Spleen (tissue), 11 donors: ENCODE measurements around the gene MRPL37. TPM values are rescaled to one million over a fixed set of nuclear protein-coding genes. Genes with fewer than 3 reads are reported as not detected.

Experiments
- DNase-seq: peaks from one replicate; pipeline ENCODE4 v3.0.0-alpha.2; 2020
- H3K27ac ChIP-seq, 8 donors: fragments of 200-600 bp; sonication (generic) in 7 of 8; 1 replicate in 4 of 8; 2 replicates in 4 of 8; pipeline versions ENCODE4 v1.5.0 to v1.8.0; 2016 to 2021; ENCODE audit warnings: inconsistent platforms in 4 of 8, mild to moderate bottlenecking in 4 of 8, moderate library complexity in 1 of 8
- H3K27me3 ChIP-seq, 7 donors: fragments of 200-600 bp; sonication (generic) in 6 of 7; replicated peaks in 1 of 7; 1 replicate in 4 of 7; 2 replicates in 3 of 7; pipeline versions ENCODE4 v1.5.0 to v1.8.0; 2016 to 2021; ENCODE audit warnings: inconsistent platforms in 3 of 7, mild to moderate bottlenecking in 1 of 7
- H3K36me3 ChIP-seq, 6 donors: fragments of 200-600 bp; sonication (generic) in 5 of 6; 1 replicate in 4 of 6; 2 replicates in 2 of 6; pipeline versions ENCODE4 v1.5.0 to v1.8.0; 2016 to 2021; ENCODE audit warnings: inconsistent platforms in 2 of 6
- H3K4me1 ChIP-seq, 6 donors: fragments of 200-600 bp; sonication (generic) in 5 of 6; 1 replicate in 3 of 6; 2 replicates in 3 of 6; pipeline versions ENCODE4 v1.5.0 to v1.8.0; 2016 to 2021; ENCODE audit warnings: inconsistent platforms in 3 of 6
- H3K4me3 ChIP-seq, 8 donors: fragments of 200-600 bp; sonication (generic) in 7 of 8; 1 replicate in 4 of 8; 2 replicates in 4 of 8; pipeline versions ENCODE4 v1.5.0 to v1.8.0; 2016 to 2021; ENCODE audit warnings: inconsistent platforms in 4 of 8, mild to moderate bottlenecking in 4 of 8, moderate library complexity in 2 of 8
- H3K9me3 ChIP-seq, 8 donors: fragments of 200-600 bp; sonication (generic) in 7 of 8; 1 replicate in 4 of 8; 2 replicates in 4 of 8; pipeline versions ENCODE4 v1.5.0 to v1.8.0; 2016 to 2021; ENCODE audit warnings: inconsistent platforms in 4 of 8
- POLR2A ChIP-seq, 3 donors: fragments of 450-650 bp; IDR thresholded peaks; one replicate each; pipeline ENCODE4 v1.5.1; 2017; ENCODE audit warnings: antibody characterized with exemption in 3 of 3, mild to moderate bottlenecking in 1 of 3
- POLR2AphosphoS5 ChIP-seq, 3 donors: sonication (generic); formaldehyde crosslinking; IDR thresholded peaks; one replicate each; pipeline ENCODE4 v1.5.1; 2017; ENCODE audit warnings: antibody characterized with exemption in 3 of 3
- WGBS, 5 donors: extraction: QIAGEN DNeasy Blood & Tissue Kit in 3 of 5; methylation state at CpG; one replicate each; pipeline versions ENCODE4 v1.1.5 to v1.1.7; 2013 to 2018; 5-methylcytosine and 5-hydroxymethylcytosine counted together
- intact Hi-C: fragments of 100-400 bp; cut with DNase I; formaldehyde crosslinking; loops from one replicate; pipeline ENCODE4 v1.15.0; 2023; ENCODE audit warnings: low total_unique reads
- polyA plus RNA-seq, 3 donors: library from polyadenylated mRNA; stranded (reverse); fragments of 200-250 nt; gene quantifications; one replicate each; pipeline ENCODE4 v1.2.1, GENCODE V29; 2013
- total RNA-seq, 7 donors: library from RNA; depleted of rRNA in 3 of 7; stranded (reverse); fragments of >200 nt in 3 of 7; fragmentation: NEBNext Ultra II Directional in 4 of 7; extraction: Animal tissue kit (Norgen Biotek cat#: 25700) in 4 of 7; gene quantifications; one replicate each; pipeline versions ENCODE4 v1.1.0 to v1.2.1, GENCODE V29; 2016 to 2021
- TF ChIP-seq, protein P1 (sequence below), 11 experiments: fragments of 200-600 bp in 7 of 11; fragments of 450-650 bp in 4 of 11; sonication (generic) in 4 of 11; IDR thresholded peaks in 8 of 11; conservative IDR thresholded peaks in 3 of 11; 1 replicate in 7 of 11; 2 replicates in 4 of 11; pipeline versions ENCODE4 v1.4.0 to v1.8.0; 2016 to 2021; ENCODE audit warnings: antibody characterized with exemption in 11 of 11, inconsistent platforms in 4 of 11, mild to moderate bottlenecking in 1 of 11
- donor health status: healthy with polysubstance abuse.
- donor health status: DM: no; HTN: no; CAD: no; lungs with moderate emphysema.
- donor health status: DM: no; HTN: no; CAD: no.
- donor health status: Bipolar disorder and iron deficiency.
- donor health status: healthy.
- donor health status: DM: no; HTN: no; CAD: no.
- donor health status: DM: yes; HTN: yes; CAD: no.

Gene MRPL37
- total and polyA plus RNA-seq, 10 donors, result 20.4 to 55.9 (median 43.3) TPM

DNA sequence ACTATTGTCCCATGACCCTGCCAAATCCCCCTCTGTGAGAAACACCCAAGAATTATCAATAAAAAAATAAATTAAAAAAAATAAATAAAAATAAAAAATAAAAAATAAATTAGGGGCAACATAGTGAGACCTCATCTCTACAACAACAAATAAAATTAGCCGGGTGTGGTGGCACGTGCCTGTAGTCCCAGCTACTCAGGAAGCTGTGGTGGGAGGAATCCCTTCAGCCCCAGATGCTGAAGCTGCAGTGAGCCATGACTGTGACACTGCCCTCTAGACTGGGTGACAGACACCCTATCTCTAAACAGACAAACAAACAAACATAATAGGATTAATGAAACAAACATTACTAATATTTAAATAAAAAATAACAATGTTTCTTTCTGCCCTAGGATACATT is 34.3 kb downstream of the MRPL37 start:
- WGBS, 5 donors, result 42 to 67% (median 61%) methylated on average over 2 of the region's 2 CpGs
- Histone ChIP-seq H3K4me1 (peaks cover 0 to 22% (median 4%) of the 10 kb centered on the region in 6 donors), H3K36me3 (peaks cover 0 to 48% (median 20%) of the 10 kb centered on the region in 6 donors), H3K9me3 (no peaks in the 10 kb centered on the region), H3K27me3 (no peaks in the 10 kb centered on the region), H3K4me3 (no peak overlapping the region), H3K27ac (no peak overlapping the region)
- intact Hi-C loops, result no loop called here
- DNase-seq, result no peak
- TF ChIP-seq POLR2AphosphoS5 (IDR thresholded peaks at IDR 0.05) (no peak), POLR2A (IDR thresholded peaks at IDR 0.05) (no peak)
- TF ChIP-seq, protein P1, sequence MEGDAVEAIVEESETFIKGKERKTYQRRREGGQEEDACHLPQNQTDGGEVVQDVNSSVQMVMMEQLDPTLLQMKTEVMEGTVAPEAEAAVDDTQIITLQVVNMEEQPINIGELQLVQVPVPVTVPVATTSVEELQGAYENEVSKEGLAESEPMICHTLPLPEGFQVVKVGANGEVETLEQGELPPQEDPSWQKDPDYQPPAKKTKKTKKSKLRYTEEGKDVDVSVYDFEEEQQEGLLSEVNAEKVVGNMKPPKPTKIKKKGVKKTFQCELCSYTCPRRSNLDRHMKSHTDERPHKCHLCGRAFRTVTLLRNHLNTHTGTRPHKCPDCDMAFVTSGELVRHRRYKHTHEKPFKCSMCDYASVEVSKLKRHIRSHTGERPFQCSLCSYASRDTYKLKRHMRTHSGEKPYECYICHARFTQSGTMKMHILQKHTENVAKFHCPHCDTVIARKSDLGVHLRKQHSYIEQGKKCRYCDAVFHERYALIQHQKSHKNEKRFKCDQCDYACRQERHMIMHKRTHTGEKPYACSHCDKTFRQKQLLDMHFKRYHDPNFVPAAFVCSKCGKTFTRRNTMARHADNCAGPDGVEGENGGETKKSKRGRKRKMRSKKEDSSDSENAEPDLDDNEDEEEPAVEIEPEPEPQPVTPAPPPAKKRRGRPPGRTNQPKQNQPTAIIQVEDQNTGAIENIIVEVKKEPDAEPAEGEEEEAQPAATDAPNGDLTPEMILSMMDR (IDR thresholded peaks at IDR 0.05 in 8 of 11, conservative IDR thresholded peaks at IDR 0.05 in 3 of 11), result no peak

GRCh38 chr1:54237586-54237985 is 37.6 kb downstream of the MRPL37 start:
- 89 to 94% (median 91%) methylated on average over 10 of the region's 10 CpGs for WGBS, 5 donors
- DNase-seq, result no peak
- Histone ChIP-seq H3K4me3 (no peak overlapping the region), H3K36me3 (peaks cover 0 to 76% (median 25%) of the 10 kb centered on the region in 6 donors), H3K27ac (no peak overlapping the region), H3K27me3 (no peaks in the 10 kb centered on the region), H3K4me1 (peaks cover 0 to 18% (median 4%) of the 10 kb centered on the region in 6 donors), H3K9me3 (no peaks in the 10 kb centered on the region)
- no peak for TF ChIP-seq POLR2A (IDR thresholded peaks at IDR 0.05)
- TF ChIP-seq, protein P1 (IDR thresholded peaks at IDR 0.05 in 8 of 11, conservative IDR thresholded peaks at IDR 0.05 in 3 of 11), result no peak
- intact Hi-C loops, result no loop called here

DNA sequence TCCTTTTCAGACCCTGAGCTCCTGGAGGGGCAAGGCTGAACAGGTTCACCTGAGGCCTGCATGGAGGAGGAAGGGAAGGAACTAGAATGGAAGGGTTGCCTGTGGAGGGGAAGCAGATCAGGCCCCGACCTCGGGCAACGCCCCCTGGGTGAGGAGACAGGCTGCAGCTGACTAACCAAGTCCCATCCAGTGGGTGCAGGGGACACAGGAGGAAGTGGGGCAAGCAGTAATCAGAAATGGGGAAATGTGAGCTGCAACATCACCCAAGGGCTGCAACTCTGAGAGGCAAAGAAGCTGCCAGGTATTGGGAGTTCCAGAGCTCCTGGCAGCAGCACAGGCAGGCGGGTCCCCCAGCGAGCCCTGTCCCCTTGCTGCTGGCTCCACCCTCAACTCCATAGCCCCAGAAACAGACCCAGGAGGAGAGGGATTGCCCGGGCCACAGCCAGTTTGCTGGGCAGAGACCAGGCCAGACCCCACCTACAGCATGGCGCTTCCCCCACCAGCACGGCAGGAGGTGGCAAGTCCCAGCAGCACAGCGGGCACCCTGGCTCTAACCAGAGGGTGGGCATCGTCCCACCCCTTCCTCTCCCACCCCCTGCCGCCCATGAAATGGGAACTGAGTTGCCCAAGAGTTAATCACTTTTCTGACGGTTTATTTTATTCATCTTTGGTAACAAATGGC is 38.5 kb downstream of the MRPL37 start:
- no peaks in the 10 kb centered on the region for H3K9me3 ChIP-seq
- WGBS, 5 donors, result 50 to 81% (median 57%) methylated on average over 11 to 12 of the region's 12 CpGs
- DNase-seq, result no peak
- TF ChIP-seq POLR2A (IDR thresholded peaks at IDR 0.05) (no peak), POLR2AphosphoS5 (IDR thresholded peaks at IDR 0.05) (no peak)
- TF ChIP-seq, protein P1 (IDR thresholded peaks at IDR 0.05 in 8 of 11, conservative IDR thresholded peaks at IDR 0.05 in 3 of 11), result no peak
- H3K4me1 ChIP-seq, result peaks cover 0 to 18% (median 4%) of the 10 kb centered on the region in 6 donors
- intact Hi-C loops, result no loop called here
- H3K27ac ChIP-seq, result no peak overlapping the region
- H3K4me3 ChIP-seq, result no peak overlapping the region
- H3K36me3 ChIP-seq, result peaks cover 0 to 82% (median 27%) of the 10 kb centered on the region in 6 donors
- no peaks in the 10 kb centered on the region for H3K27me3 ChIP-seq

- Histone ChIP-seq H3K36me3 (peaks cover 0 to 86% (median 27%) of the 10 kb centered on the region in 6 donors), H3K4me3 (no peak overlapping the region), H3K27me3 (no peaks in the 10 kb centered on the region), H3K4me1 (peaks cover 0 to 18% (median 4%) of the 10 kb centered on the region in 6 donors), H3K9me3 (no peaks in the 10 kb centered on the region), H3K27ac (no peak overlapping the region)
- DNase-seq, result no peak
- TF ChIP-seq POLR2A (IDR thresholded peaks at IDR 0.05) (no peak), POLR2AphosphoS5 (IDR thresholded peaks at IDR 0.05) (no peak)
- TF ChIP-seq, protein P1 (IDR thresholded peaks at IDR 0.05 in 8 of 11, conservative IDR thresholded peaks at IDR 0.05 in 3 of 11), result no peak
- 78 to 89% (median 82%) methylated on average over 5 of the region's 5 CpGs for WGBS, 5 donors
- intact Hi-C loops, result no loop called here
These were observed 39.0 kb downstream of the MRPL37 start for GRCh38 chr1:54239035-54239383.
